HG03457 (cell line): Measurements from ENCODE around the gene BCAS3.
A peak's percentile ranks its signal among the peaks of the same experiment; 100 is the strongest.

Experiments used
- ATAC-seq: cut with Tn5 transposase; IDR thresholded peaks from one replicate; pipeline ENCODE4 v1.9.1; 2021; ENCODE audit warnings: moderate number of reproducible peaks; ENCODE audit not compliant: unreplicated experiment

BCAS3 gene

DNA sequence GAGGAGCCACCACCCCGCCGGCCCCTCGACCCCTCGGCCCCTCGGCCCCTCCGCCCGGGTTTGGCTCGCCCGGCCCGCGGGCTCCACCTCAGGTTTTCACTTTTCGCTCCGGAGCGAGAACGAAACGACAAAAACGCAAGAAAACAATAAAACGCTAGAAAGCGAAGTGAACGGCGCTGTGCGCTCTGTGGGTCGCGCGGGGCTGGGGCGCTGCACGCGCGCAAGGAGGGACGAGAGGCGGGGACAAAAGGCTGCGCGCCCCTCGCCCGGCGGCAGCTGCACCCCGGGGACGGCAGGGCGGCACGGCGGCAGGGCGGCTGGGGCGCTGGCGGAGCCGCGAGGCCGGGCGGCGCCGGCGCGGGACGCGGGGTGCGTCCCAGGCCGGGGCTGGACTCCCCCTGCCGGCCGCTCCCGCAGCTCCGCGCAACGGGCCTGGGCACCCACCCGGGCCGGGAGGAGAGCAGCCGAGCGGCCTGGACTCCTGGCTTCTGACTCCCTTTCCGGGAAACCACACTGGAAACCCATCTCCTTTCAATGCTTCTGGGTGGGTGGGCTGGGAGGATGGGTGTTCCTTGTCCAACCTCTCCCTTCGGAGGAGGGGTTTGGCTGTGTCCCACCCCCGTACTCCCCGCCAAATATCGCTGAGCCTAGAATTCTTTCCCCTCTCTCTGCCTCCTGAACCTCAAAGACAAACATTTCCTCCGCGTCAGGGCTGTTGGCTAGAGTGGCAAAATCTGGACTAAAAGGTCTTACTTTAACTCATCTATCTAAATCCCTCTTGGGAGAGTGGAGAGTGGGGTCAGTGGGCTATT lies 731.9 kb downstream of the BCAS3 start:
- no peak for ATAC-seq

DNA sequence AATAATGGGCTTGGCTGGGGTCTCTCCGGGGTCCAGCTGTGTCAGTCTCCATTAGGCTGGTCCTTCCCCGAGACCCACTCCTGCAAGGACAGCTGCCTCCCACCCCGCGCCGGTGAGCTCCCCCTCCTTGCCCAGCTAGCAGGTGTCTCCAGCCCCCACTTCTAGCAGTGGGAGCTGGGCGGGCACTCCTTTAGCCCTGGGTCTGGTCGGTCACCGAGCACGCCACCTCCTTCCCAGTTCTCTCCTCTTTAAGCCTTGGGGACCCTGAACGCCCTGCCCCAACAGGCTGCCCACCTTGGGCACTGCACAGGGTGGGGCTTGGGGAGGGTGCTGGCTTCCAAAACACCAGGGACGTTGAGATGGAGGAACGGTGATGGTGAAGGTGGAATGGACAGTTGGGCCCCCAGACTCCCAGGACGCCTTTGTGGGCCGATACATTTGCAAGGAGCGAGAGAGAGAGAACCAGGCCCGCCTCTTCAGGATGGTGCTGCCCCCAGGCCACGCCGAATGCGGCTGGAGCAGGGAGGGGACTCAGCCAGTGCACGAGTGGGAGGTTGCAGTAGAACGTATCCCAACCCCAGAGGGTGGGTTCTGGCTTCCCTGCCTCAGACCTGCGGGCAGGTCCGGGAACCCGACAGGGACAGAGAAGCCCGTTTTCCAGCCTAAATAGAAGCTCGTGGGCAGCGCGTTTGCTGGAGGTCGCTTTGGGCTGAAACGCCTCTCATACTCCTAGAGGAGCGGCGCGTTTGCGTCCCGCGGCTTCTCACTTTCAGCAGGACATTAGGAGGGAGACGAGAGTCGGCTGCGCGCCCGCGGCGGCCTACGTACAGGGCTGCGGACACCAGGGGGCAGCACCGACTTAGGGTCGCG lies 732.7 kb downstream of the BCAS3 start:
- ATAC-seq = no peak

DNA sequence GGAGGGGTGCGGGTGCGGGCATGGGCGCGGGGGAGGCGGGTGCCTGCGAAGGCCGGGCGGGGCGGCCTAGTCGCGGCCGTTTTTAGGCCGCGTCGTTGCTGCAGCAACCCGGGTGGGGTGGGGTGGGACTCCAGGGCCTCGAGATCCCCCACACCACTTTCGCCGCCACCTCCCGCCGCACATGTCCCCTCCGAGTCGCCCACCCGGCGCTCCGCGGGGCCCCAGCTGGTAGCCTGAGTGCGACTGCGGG lies 733.3 kb downstream of the BCAS3 start:
- no peak for ATAC-seq

DNA sequence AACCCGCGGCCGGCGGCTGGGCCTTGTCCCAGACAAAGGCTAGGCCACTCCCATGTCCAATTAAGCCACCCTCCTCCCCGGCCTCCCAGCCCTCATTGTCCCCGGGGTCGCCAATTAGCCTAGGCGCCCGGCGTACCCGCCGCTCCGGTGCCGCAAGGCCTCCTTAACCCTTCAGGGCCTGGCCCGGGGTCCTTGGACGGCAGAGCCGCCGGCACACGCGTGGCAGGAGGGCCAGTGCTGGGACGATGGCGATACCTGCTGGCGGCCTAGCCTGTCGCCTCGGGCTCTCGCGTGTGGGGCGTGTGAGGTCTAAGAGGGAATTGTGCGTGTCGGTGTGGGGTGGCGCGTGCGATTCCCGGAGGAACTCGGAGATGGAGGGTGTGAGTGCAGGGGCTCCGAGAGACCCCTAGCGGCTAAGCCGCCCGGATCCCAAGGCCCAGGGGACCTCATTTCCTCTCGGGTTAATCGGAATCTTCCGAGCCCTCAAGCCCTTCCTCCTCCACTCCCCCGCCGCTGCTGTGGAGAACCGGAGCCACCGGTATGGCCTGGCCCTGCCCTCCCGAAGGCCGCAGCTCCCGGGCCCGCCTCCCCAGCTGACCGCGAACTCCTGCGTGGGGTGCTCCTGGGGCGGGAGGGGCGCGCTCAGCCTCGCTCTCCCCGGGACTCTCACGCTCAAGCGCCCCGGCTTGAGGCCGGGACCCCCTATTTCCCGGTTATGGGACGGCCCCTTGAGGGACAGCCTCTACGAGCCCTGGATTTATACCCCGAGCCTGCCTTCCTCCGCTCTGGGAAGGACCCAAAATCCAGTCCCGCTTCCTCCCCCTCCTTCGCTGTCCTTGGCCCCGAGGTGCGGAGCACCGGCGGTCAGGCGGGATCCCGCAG lies 733.9 kb downstream of the BCAS3 start:
- ATAC-seq = no peak

DNA sequence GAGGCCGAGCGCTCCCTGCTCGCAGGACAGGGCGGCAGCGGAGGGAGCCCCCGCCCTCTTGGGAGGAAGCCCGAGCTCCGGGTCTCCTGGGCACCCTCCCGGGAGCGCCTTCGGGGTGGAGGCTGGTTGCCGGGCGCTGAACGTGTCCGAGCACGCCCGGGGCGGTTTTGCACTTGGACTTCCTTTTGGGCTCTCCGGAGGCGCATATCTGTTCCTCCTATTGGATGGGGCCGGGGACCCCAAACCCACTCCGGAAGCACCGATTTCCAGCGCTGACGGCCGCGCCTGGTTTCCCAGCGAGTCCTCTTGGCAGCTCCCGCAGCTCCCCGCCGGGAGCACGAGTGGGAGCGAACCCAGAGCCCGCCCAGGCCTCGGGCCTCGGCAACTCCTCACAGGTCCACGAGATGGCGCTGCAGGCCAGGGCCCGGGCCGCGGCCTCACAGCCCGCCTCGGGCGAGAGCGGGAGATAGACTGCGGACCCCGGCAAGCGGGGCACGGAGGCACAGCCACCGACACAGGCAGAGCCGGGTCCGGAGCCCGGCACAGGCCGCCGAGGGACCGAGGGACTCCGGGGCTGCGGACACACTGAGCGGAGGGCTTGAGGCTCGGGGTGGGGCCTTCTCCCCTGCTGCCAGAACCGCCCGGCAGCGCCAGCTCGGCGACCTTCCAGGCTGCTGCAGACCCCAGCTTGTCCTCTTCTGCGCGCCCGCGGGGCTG lies 734.6 kb downstream of the BCAS3 start:
- peak; percentile 56 for ATAC-seq

DNA sequence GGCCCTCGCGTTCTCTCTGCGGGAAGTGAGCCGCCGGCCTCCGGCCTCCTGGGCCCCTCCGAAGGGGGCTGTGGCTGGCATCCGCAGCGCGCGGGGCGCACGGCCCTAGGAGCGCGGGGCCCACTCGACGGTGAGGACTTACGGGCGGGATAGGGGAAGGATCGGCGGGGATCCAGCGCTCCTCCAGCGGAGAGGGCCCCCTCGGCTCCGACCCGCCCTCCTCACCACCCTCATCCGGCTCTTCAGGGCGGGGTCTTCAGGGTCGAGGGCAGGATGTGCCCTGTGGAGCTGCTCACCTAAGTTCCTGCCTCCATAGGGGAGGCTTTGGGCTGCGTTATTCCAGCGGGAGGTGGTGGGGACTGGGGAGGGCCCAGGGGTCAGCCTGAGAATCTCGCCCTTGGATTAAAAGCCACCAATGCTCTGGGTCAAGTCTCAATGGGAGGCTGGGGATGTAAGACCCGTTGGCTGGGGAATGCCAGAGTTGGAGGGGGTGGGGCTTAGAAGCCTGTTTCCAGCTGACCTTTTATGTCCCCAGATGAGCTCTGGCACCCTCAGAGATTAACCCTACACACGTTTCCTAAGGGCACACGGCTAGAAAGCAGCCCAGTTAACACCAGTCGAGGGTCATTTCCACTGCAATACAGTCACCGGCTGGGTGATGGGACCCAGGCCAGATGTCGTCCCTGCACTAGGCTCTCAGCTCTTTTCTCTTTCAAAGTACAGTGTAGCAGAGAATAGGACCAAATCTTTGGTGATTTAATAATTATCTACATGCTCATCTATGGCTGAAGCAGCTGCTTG lies 735.4 kb downstream of the BCAS3 start:
- no peak for ATAC-seq

DNA sequence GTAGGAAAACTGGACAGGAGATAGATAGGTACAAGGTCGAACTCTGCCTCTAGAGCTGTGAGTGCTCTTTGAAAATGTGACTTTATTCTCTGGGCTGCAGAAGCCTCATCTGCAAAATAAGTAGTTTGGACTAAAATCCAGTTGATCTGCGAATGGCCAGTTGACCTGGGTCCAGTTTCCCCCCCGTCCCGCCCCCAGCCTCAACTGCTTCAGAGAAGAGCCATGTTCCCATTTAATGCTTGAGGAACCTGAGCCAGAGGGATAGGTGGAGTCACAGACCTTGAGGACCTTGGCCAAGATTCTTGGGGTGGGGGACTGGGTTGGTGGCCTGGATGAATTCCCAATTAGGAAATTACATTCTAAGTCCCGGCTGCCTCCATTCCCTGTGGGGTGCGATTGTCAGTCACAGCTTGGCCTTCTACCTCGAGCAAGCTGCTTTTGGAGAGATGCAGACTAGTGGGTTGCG lies 736.0 kb downstream of the BCAS3 start:
- ATAC-seq = no peak

DNA sequence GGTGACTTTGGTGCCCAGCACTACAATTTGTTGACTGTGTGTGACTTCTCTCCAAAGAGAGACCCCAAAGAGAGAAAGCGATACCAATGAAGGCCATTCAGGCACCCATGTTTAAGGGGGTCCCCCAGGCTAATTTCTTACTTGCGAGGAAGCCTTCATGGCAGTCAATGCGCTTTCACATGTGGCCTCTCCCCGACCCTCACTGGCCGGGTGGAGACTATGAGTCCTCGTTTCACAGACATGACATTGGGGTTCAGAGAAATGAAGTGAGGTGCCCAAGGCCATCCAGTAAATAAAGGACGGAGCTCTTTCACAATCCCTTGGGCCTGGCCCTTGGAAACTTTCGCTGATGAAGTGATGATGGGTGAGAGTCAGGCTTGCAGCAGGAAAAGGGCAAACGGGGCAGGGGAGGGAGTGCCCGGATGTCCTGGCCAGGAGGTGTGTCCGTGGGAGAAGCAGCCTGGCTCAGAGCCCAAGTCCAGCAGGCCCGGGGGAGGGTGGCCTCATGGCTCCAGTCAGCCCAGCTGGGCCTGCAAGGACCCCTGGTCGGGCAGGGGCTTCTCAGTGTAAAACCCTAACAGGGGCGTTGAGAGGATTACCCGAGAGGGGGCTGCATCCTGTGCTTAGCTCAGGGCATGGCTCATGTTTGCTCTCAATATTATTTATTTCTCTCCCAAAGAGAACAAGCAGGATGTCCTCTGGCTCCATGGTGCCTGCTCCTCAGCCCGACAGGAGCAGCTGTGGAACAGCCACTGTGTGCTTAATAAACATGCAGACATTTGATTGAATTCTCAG lies 736.7 kb downstream of the BCAS3 start:
- ATAC-seq = no peak

DNA sequence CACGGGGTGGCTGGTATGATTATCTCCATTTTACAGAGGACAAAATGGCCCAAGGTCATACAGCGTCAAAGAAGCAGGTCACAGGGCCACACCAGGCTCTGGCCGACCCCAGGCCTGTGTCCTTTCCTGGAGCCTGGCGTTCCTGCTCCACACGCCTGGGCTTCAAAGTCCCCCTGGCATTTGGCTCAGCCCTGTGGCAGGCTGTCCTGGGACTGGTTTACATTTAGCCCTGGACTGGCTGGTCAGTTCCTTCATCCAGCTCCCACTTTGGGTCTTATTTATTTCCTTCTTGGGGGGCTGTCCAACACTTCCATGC lies 737.2 kb downstream of the BCAS3 start:
- ATAC-seq = no peak

DNA sequence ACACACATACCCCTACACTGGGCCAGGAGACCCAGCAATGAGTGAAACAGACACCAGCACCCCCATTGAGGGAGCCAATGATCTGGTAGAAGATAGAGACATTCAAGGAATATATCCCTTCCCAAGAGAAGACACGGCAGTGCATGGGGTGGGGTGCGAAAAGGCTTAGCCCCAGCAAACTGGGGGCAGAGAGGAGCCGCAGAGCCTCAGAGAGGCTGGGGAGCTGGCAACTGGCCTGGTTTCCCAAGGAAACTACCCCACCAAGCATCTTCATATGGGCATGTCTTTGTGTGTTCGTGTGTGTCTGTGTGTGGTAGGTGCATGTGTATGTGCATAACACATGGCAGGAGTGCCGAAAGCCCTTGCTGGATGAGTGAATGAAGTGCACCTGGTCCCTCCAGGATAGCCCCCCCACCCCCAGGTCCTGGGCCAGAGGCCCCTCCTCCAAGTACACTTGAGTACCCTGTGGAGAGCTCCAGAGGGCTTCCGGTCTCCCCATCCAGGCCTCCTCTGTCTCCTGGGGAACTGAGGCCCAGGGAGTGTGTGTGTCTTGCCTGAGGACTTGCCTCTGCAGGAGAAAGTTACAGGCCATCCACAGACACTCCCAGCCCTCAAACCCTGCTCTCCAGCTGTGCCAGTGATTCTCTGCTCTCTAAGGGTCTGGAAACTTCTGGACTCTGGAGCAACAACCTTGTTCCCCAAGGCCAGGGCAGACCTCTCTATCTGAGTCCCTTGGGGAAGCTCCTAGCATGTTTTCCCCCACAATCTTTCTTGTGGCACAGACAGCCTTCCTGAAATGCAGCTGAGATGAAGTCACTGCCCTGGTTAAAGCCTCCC lies 737.9 kb downstream of the BCAS3 start:
- no peak for ATAC-seq

DNA sequence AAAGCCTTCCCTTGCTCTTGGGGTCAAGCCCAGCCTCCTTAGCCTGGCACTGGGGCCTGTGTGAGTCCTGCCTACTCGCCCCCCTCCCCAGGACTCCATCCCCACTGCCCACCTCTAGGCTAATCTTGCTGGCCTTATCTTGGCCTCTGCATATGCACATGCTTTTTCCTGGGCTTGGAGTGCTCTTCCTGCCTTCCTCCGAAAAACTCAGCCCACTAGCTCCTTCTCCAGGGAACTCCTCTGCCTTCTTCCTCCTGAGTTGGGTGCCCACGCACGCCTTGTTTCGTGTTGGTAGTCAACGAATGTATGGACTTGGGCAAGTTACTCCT lies 738.5 kb downstream of the BCAS3 start:
- ATAC-seq = no peak

DNA sequence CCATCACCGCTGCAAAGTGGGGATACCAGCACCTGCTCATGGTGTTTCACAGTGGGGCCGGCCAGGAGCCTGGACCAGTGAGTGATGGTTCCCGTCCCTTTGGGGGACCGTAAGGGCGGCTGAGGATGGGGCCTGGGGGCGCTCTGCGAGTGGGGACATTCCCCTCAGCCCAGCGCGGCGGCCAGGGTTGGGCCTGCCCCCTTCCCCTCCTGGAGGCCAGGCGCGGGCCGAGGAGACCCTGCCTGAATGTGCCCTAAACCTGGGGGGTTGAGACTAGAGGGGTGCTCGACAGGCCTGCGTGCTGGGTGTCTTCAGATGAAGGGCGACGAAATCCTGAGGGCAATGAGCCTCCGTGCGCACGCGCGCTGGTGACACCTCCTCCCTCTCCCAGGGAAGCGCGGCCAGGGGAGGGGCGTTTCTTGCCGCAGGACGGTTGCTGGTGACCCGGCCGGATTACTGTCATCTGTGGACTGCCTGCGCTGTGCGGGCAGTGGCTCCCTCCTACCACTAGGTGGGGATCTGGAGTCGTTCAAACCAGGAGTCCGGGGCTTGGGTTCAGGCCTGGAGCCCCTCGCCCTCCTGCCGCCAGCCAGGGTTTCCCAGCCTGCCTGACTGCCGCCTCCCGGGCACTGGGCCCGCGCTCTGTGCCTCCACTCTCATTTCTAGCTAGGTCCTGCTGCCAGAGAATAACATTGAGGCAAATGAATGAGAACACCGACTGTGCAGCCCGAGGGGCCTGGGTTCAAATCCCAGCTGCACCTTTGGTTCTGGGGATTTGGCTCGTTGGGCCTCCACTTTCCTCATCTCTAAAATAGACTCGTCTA lies 739.1 kb downstream of the BCAS3 start:
- no peak for ATAC-seq

DNA sequence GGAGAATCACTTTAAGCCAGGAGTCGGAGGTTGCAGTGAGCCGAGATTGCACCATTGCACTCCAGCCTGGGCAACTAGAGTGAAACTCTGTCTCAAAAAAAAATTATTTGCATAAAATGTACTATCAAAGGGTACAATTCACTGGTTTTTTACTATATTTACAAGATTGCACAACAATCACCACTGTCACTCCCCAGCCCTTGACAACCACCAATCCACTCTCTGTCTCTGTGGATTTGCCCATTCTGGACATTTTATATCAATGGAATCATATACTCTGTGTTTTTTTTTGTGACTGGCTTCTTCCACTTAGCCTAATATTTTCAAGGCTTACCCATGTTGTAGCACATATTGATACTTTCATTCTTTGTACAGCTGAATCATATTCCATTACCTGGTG lies 740.8 kb downstream of the BCAS3 start:
- ATAC-seq = no peak

DNA sequence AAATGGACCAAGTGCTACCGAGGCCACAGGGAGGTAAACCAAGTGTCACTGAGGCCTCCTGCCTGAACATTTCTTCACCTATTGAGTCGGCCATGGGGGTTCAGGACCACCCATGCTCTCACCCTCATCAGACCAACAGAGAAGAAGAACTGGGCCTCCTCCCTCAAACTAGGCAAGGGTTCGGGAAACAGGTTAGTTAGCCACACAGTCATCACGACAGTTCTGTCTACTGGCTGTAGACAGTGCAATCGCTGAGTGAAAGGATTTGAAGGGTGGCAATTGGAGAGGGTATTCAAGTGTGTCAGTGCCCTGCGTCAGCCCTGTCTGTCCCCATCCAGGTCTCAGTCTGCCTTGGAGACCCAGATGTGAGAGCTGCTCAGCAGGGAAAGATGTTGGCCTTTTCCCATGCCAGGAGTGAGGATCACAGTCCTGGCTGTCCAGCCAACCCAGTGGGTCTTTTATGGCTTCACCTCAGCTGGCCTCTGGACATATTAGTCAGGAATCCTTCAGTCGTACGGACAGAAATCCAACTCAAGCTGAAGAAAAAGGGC lies 741.9 kb downstream of the BCAS3 start:
- ATAC-seq = no peak

DNA sequence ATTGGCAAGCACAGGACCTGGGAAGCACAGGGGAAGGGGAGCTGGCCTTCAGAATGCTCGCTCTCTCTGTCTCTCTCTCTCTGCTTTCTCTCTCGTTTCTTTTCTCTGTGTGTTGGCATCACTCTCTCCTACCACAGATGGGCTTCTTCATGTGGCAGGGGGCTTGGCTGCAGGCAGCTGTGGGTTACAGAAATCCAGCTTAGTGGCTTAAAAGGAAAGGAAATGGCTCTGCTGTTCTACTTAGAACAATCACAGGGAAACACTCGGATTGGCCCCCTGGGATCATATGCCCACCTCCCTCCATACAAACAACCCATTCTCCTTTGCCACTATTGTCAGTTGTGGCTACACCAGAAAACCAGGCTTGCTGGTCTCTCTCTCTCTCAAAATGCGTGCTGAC lies 742.4 kb downstream of the BCAS3 start:
- no peak for ATAC-seq

DNA sequence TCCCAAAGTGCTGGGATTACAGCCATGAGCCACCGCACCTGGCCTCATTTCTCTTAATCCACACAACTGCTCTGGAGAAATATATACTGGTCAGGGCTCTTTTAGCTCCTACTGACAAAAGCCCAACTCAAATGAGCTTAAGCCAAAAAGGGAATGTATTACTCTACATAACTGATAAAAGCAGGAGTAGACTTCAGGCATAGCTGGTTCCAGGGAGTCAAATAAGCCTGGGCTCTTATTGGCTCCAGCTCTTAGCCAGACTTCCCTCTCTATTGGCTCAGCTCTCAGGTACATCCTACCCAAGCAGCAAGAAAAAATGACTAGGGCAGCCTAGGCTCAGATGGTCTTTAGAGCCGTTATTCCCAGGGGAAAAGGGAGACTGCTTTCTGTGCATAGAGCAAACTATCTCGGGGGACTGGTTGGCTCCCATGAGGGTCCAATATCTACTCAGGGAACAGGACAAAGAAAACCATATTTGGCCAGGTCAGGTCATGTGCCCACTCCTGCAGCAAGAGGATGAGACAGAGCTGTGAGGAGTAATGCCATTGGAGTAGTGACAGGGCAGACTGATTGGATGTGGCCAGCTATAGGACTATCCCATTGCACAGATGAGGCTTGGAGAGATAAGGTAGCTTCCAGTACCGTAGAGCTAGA lies 743.2 kb downstream of the BCAS3 start:
- ATAC-seq = no peak

DNA sequence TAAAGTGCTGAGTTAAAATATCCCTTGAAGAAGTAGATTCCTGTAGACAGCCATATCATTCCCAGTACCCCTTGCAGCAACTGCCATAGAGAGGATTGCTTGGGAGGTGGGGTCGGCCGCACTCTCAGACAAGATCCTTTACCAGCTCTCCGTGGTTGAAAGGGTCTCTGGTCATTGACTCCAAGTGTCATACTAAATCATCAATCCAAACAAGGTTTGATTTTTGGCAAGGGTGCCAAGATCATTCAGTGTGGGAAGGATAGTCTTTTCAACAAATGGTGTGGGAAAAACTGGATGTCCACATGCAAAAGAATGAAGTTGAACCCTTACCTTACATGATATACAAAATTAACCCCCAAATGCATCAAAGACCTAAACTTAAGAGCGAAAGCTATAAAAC lies 743.8 kb downstream of the BCAS3 start:
- ATAC-seq = no peak
